Activated CD8-positive, alpha-beta memory T cell treated with anti-CD3 and anti-CD28 coated beads, Interleukin-2, amount 50 U/mL, for 4 hours (primary cell): ENCODE measurements around the gene WNK2.
"Not testable (repeated sequence)": the region's sequence is repeated elsewhere in the genome, so short reads cannot be mapped to it uniquely, and the experiment has no call there.

ENCODE experiments used
- DNase-seq: peaks from one replicate; pipeline ENCODE4 v3.0.0-alpha.2; 2020

WNK2 gene

GRCh38 chr9:93315118-93315517 is 131.2 kb downstream of the WNK2 start:
- DNase-seq: no peak

- DNase-seq: no peak
Measured at GRCh38 chr9:93315960-93316359, 132.0 kb downstream of the WNK2 start.

GRCh38 chr9:93316726-93317494 is 133.0 kb downstream of the WNK2 start:
- DNase-seq: no peak

- no peak for DNase-seq
Measured at GRCh38 chr9:93317495-93318094, 133.7 kb downstream of the WNK2 start.

GRCh38 chr9:93318480-93318879 is 134.5 kb downstream of the WNK2 start:
- no peak for DNase-seq

GRCh38 chr9:93319301-93319991 is 135.5 kb downstream of the WNK2 start:
- DNase-seq: no peak

- no peak for DNase-seq
Measured at GRCh38 chr9:93319992-93320500, 136.1 kb downstream of the WNK2 start.

GRCh38 chr9:93320591-93321219 is 136.8 kb downstream of the WNK2 start:
- no peak for DNase-seq

- DNase-seq: no peak
Measured at GRCh38 chr9:93321220-93321610, 137.3 kb downstream of the WNK2 start.

GRCh38 chr9:93323446-93323954 is 139.6 kb downstream of the WNK2 start:
- DNase-seq: not testable (repeated sequence)

- no peak for DNase-seq
Measured at GRCh38 chr9:93324191-93324834, 140.4 kb downstream of the WNK2 start.

GRCh38 chr9:93325307-93326035 is 141.5 kb downstream of the WNK2 start:
- no peak for DNase-seq

GRCh38 chr9:93326056-93326455 is 142.1 kb downstream of the WNK2 start:
- DNase-seq: no peak

- no peak for DNase-seq
Measured at GRCh38 chr9:93326654-93327053, 142.7 kb downstream of the WNK2 start.

GRCh38 chr9:93329629-93330280 is 145.8 kb downstream of the WNK2 start:
- no peak for DNase-seq

GRCh38 chr9:93332317-93332716 is 148.4 kb downstream of the WNK2 start:
- DNase-seq: no peak

- DNase-seq: no peak
Measured at GRCh38 chr9:93336720-93337119, 152.8 kb downstream of the WNK2 start.

GRCh38 chr9:93338196-93338595 is 154.3 kb downstream of the WNK2 start:
- not testable (repeated sequence) for DNase-seq

GRCh38 chr9:93340091-93340490 is 156.2 kb downstream of the WNK2 start:
- DNase-seq: no peak

GRCh38 chr9:93341820-93342219 is 157.9 kb downstream of the WNK2 start:
- DNase-seq: not testable (repeated sequence)

GRCh38 chr9:93342428-93342827 is 158.5 kb downstream of the WNK2 start:
- DNase-seq: not testable (repeated sequence)
